HepG2 (cell line): ENCODE results near the gene SEPTIN12. TPM values are rescaled to one million over a fixed set of nuclear protein-coding genes. Genes with fewer than 3 reads are reported as not detected.

Source experiments
- MIER3 ChIP-seq: IDR thresholded peaks from 2 replicates; pipeline ENCODE4 v1.6.1; 2016; ENCODE audit warnings: missing compliant biosample characterization, borderline replicate concordance
- MZF1 ChIP-seq: sonication (generic); formaldehyde crosslinking; IDR thresholded peaks from 2 replicates; pipeline ENCODE4 v1.8.1; 2023; ENCODE audit warnings: mild to moderate bottlenecking, missing genetic modification reagents, borderline replicate concordance
- PLRG1 ChIP-seq: fragments of 450-650 bp; conservative IDR thresholded peaks from 2 replicates; pipeline ENCODE4 v1.6.1; 2016
- TAF1 ChIP-seq: sonication (generic); formaldehyde crosslinking; IDR thresholded peaks from 2 replicates; pipeline ENCODE4 v1.4.0; 2020; ENCODE audit warnings: missing genetic modification reagents
- ZBTB7A ChIP-seq: sonication (generic); formaldehyde crosslinking; IDR thresholded peaks from 2 replicates; pipeline ENCODE4 v1.8.0; 2022; ENCODE audit warnings: mild to moderate bottlenecking, missing genetic modification reagents
- ZBTB8A ChIP-seq: sonication (generic); formaldehyde crosslinking; IDR thresholded peaks from 2 replicates; pipeline ENCODE4 v1.4.0; 2020; ENCODE audit warnings: mild to moderate bottlenecking, low read depth, missing genetic modification reagents, borderline replicate concordance
- ZFP1 ChIP-seq: IDR thresholded peaks from 2 replicates; pipeline ENCODE4 v1.6.1; 2016
- ZNF160 ChIP-seq: sonication (generic); formaldehyde crosslinking; IDR thresholded peaks from 2 replicates; pipeline ENCODE4 v1.8.0; 2022; ENCODE audit warnings: mild to moderate bottlenecking, inconsistent platforms, missing genetic modification reagents
- polyA plus RNA-seq, 8 experiments: library from polyadenylated mRNA; depleted of rRNA in 3 of 8; stranded (reverse) in 7 of 8; unstranded in 1 of 8; fragments of >200 nt; fragmentation: Illumina TruSeq in 4 of 8; extraction: Trizol in 4 of 8; gene quantifications; 2 replicates each; pipeline versions ENCODE4 v1.2.1 to v1.2.3, GENCODE V29; 2011 to 2016; ENCODE audit warnings: low read depth in 4 of 8, missing spikeins in 1 of 8, mixed read lengths in 1 of 8; ENCODE audit not compliant: insufficient read depth in 1 of 8
- total RNA-seq, 5 experiments: library from RNA; depleted of rRNA; stranded (reverse); fragments of >200 nt; fragmentation: Illumina TruSeq; extraction: Trizol; gene quantifications; 2 replicates each; pipeline ENCODE4 v1.2.3, GENCODE V29; 2016; ENCODE audit warnings: low read depth in 1 of 5
- TF ChIP-seq, protein P1 (sequence below): sonication (generic); formaldehyde crosslinking; IDR thresholded peaks from 2 replicates; pipeline ENCODE4 v1.4.0; 2020; ENCODE audit warnings: missing genetic modification reagents, borderline replicate concordance
- TF ChIP-seq, protein P2 (sequence below): sonication (generic); formaldehyde crosslinking; IDR thresholded peaks from 2 replicates; pipeline ENCODE4 v1.5.1; 2020; ENCODE audit warnings: mild to moderate bottlenecking, missing genetic modification reagents, moderate library complexity
- TF ChIP-seq, protein P3 (sequence below): IDR thresholded peaks from 2 replicates; pipeline ENCODE4 v1.6.1; 2016; ENCODE audit warnings: low read depth, borderline replicate concordance
- TF ChIP-seq, protein P4 (sequence below): sonication (generic); formaldehyde crosslinking; IDR thresholded peaks from 2 replicates; pipeline ENCODE4 v1.8.0; 2022; ENCODE audit warnings: mild to moderate bottlenecking, missing genetic modification reagents, borderline replicate concordance
- TF ChIP-seq, protein P5 (sequence below), 2 experiments: fragments of 450-650 bp in 1 of 2; sonication (generic) in 1 of 2; formaldehyde crosslinking; IDR thresholded peaks; 2 replicates each; pipeline versions ENCODE4 v1.5.0 to v1.8.0; 2020 to 2022; ENCODE audit warnings: mild to moderate bottlenecking in 1 of 2, missing genetic modification reagents in 1 of 2
- TF ChIP-seq, protein P6 (sequence below): sonication (generic); formaldehyde crosslinking; conservative IDR thresholded peaks from 2 replicates; pipeline ENCODE4 v1.4.0; 2020; ENCODE audit warnings: missing genetic modification reagents
- TF ChIP-seq, protein P7 (sequence below): sonication (generic); formaldehyde crosslinking; conservative IDR thresholded peaks from 2 replicates; pipeline ENCODE4 v1.4.0; 2020; ENCODE audit warnings: mild to moderate bottlenecking, missing genetic modification reagents, moderate library complexity

The SEPTIN12 gene
- total and polyA plus RNA-seq, 2 of the 13 experiments (the other 11 are each of a cell fraction or from before 2014, with no cell fraction given): 0.22 TPM; not detected in 1

DNA sequence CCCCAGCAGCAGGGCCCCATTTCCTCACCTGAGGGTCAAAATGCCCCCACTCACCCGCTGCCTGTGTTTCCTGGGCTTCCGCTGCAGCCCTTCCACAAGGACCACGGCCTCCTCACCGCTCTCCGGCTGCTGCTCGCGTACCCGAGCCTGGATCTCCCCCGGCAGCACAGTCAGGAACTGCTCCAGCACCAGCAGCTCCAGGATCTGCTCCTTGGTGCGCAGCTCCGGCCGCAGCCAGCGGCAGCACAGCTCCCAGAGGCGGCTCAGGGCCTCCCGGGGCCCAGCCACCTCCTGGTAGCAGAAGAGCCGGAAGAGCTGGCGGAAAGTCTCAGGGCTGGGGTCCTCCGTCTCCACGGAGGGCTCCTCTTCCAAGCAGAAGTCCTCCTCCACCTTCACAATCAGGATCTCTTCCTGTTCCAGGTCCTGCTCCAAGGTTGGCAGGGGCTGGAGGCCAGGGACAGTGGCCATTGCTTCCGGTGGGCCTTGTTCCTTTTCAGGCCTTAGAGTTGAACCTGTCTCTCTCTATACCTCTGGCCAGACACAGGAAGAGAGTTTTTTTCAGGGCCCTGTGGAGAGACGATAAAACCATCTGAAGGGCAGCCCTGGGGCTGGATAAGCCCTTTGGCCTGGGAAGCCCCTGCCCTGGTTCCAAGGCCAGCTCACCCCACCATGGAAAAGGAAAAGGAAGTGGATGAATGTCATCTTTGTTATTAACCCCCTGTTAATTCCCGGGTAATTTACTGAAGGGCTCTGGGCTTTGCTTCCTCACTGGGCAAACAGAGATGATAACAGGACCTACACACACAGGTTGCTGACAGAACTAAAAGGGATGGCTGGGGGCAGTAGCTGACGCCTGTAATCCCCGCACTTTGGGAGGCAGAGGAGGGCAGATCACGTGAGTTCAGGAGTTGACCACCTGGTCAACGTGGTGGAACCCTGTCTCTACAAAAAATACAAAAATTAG is 22.4 kb downstream of the SEPTIN12 start (continued):
- TF ChIP-seq, protein P1, sequence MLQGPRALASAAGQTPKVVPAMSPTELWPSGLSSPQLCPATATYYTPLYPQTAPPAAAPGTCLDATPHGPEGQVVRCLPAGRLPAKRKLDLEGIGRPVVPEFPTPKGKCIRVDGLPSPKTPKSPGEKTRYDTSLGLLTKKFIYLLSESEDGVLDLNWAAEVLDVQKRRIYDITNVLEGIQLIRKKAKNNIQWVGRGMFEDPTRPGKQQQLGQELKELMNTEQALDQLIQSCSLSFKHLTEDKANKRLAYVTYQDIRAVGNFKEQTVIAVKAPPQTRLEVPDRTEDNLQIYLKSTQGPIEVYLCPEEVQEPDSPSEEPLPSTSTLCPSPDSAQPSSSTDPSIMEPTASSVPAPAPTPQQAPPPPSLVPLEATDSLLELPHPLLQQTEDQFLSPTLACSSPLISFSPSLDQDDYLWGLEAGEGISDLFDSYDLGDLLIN (CRISPR knock-in tag): no peak
- TF ChIP-seq ZBTB8A: no peak
- no peak for TF ChIP-seq MIER3 (CRISPR knock-in tag)
- TF ChIP-seq PLRG1: no peak
- 0 out of 2 replicates have a peak, but pooled peaks have one; percentile 17 for TF ChIP-seq ZBTB7A
- no peak for TF ChIP-seq ZNF160
- TF ChIP-seq TAF1 (CRISPR knock-in tag): no peak
- TF ChIP-seq, protein P2, sequence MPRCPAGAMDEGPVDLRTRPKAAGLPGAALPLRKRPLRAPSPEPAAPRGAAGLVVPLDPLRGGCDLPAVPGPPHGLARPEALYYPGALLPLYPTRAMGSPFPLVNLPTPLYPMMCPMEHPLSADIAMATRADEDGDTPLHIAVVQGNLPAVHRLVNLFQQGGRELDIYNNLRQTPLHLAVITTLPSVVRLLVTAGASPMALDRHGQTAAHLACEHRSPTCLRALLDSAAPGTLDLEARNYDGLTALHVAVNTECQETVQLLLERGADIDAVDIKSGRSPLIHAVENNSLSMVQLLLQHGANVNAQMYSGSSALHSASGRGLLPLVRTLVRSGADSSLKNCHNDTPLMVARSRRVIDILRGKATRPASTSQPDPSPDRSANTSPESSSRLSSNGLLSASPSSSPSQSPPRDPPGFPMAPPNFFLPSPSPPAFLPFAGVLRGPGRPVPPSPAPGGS (CRISPR knock-in tag): no peak
- TF ChIP-seq MZF1 (CRISPR knock-in tag): no peak
- TF ChIP-seq, protein P3, sequence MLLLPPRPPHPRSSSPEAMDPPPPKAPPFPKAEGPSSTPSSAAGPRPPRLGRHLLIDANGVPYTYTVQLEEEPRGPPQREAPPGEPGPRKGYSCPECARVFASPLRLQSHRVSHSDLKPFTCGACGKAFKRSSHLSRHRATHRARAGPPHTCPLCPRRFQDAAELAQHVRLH (CRISPR knock-in tag): no peak
- TF ChIP-seq, protein P4, sequence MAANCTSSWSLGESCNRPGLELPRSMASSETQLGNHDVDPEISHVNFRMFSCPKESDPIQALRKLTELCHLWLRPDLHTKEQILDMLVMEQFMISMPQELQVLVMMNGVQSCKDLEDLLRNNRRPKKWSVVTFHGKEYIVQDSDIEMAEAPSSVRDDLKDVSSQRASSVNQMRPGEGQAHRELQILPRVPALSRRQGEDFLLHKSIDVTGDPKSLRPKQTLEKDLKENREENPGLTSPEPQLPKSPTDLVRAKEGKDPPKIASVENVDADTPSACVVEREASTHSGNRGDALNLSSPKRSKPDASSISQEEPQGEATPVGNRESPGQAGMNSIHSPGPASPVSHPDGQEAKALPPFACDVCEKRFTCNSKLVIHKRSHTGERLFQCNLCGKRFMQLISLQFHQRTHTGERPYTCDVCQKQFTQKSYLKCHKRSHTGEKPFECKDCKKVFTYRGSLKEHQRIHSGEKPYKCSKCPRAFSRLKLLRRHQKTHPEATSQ (CRISPR knock-in tag): no peak
- TF ChIP-seq, protein P5, sequence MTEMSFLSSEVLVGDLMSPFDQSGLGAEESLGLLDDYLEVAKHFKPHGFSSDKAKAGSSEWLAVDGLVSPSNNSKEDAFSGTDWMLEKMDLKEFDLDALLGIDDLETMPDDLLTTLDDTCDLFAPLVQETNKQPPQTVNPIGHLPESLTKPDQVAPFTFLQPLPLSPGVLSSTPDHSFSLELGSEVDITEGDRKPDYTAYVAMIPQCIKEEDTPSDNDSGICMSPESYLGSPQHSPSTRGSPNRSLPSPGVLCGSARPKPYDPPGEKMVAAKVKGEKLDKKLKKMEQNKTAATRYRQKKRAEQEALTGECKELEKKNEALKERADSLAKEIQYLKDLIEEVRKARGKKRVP (CRISPR knock-in tag; IDR thresholded peaks at IDR 0.05): no peak
- TF ChIP-seq ZFP1: no peak
- TF ChIP-seq, protein P6, sequence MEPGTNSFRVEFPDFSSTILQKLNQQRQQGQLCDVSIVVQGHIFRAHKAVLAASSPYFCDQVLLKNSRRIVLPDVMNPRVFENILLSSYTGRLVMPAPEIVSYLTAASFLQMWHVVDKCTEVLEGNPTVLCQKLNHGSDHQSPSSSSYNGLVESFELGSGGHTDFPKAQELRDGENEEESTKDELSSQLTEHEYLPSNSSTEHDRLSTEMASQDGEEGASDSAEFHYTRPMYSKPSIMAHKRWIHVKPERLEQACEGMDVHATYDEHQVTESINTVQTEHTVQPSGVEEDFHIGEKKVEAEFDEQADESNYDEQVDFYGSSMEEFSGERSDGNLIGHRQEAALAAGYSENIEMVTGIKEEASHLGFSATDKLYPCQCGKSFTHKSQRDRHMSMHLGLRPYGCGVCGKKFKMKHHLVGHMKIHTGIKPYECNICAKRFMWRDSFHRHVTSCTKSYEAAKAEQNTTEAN (CRISPR knock-in tag): no peak
- TF ChIP-seq, protein P7, sequence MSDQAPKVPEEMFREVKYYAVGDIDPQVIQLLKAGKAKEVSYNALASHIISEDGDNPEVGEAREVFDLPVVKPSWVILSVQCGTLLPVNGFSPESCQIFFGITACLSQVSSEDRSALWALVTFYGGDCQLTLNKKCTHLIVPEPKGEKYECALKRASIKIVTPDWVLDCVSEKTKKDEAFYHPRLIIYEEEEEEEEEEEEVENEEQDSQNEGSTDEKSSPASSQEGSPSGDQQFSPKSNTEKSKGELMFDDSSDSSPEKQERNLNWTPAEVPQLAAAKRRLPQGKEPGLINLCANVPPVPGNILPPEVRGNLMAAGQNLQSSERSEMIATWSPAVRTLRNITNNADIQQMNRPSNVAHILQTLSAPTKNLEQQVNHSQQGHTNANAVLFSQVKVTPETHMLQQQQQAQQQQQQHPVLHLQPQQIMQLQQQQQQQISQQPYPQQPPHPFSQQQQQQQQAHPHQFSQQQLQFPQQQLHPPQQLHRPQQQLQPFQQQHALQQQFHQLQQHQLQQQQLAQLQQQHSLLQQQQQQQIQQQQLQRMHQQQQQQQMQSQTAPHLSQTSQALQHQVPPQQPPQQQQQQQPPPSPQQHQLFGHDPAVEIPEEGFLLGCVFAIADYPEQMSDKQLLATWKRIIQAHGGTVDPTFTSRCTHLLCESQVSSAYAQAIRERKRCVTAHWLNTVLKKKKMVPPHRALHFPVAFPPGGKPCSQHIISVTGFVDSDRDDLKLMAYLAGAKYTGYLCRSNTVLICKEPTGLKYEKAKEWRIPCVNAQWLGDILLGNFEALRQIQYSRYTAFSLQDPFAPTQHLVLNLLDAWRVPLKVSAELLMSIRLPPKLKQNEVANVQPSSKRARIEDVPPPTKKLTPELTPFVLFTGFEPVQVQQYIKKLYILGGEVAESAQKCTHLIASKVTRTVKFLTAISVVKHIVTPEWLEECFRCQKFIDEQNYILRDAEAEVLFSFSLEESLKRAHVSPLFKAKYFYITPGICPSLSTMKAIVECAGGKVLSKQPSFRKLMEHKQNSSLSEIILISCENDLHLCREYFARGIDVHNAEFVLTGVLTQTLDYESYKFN (CRISPR knock-in tag): peak; percentile 66
